SH-SY5Y (cell line): Measurements from ENCODE around the gene CDKN2AIP.

Source experiments
- GATA2 ChIP-seq: IDR thresholded peaks from 2 replicates; pipeline ENCODE4 v1.6.1; 2011; ENCODE audit warnings: mild to moderate bottlenecking, low read depth, low read length
- GATA3 ChIP-seq: IDR thresholded peaks from 2 replicates; pipeline ENCODE4 v1.6.1; 2011; ENCODE audit warnings: low read depth, mild to moderate bottlenecking, low read length, moderate library complexity

DNA sequence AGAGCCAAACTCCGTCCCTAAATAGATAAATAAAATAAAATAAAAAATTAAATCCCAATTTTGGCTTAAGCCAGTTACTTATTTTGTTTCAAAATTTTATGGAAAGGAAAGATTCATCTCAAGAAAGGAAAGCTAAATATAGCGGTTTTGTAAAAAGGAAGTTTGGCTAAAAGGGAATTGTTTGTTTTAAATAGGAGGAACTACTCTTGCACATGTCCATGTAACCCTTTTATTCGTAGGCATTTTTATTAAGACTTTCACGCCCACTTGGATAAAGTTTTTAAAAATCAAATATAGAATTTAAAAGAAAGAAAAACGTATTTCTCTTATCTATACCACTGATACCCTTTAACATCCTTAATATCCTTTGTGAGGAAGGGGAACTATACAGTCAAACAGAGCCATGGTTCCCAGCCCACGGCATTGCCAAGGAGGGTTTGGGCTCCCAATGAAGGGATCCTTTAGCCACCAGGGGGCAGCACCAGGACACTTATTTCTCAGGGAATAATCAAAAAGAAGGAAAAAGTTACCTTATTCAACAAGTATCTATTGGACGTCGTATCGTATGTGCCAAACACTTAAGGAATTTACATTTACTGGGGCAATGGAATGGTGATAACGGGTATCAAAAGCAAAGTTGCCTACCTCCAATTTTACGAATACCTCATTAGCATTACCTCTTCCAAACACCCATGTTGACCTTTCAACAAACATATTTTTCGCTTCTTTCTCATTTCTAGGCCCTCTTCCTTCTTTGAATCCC lies 27.7 kb downstream of the CDKN2AIP start:
- TF ChIP-seq GATA2 (no peak), GATA3 (no peak)
